ENCODE measurements around the gene GASK1A. TPM values are rescaled to one million over a fixed set of nuclear protein-coding genes. Genes with fewer than 3 reads are reported as not detected.
A peak's percentile ranks its signal among the peaks of the same experiment; 100 is the strongest.

The GASK1A gene
- total RNA-seq, 1 experiment from 2014 or later, result 5.4 TPM

DNA sequence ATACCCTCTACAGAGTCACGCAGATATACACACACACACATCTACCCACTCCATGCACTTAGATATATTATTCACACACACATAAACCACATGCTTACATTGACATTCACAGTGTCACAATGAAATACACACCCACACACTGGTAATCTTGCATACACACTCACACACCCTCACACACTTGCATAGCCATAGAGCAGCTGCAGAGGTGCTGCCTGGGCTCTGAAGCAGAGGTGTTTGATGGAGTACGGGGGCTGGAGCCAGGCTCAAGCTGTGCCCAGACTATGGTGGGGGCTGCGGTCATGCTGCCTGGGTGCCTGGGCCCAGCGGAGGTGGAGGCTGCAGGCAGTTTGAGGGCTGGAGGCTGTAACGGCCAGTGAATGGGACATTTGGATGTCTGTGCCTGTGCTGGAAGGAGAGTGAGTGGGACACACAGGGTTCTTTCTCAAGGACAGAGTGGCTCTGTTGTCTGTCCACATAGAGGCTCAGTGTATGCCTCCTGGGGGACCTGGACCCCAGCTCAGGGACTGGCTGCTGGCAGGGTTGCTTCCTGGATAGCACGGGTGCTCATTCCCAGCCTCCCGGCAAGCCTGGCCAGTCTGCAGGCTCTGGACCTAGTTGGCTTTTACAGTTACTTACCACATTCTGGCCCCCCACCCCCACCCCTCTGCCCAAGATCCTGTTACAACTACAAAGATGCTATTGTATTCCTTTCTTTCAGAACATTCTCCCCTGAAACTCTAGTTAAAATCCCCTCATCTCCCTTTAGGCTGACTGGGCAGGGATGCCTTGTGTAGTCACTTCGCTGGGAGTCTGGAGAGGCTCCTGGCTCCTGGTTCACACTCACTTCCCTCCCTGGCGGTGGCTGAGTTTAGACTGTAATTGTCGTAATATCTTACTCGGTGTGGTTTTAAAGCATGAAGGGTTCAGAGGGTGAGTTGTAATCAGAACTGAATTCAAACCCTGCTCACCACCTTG, 12.5 kb downstream of the GASK1A start:
- no peak overlapping the region for H2BK20ac ChIP-seq (ENCODE audit: low read depth, low read length, poor library complexity, severe bottlenecking)
- no peak overlapping the region for H3K4me2 ChIP-seq (ENCODE audit: insufficient read depth, insufficient read length, low read length)
- H3K4ac ChIP-seq (ENCODE audit: low read depth, low read length), result no peak overlapping the region
- H4K8ac ChIP-seq (replicated peaks; ENCODE audit: insufficient read length, low read depth, low read length), result no peak overlapping the region
- no peak overlapping the region for H2AFZ ChIP-seq (ENCODE audit: low read length)
- no peak overlapping the region for H3K14ac ChIP-seq (ENCODE audit: insufficient read depth, low read length)
- H3K27me3 ChIP-seq (ENCODE audit: insufficient read depth, low read length), result no peaks in the 10 kb centered on the region
- H4K91ac ChIP-seq (ENCODE audit: insufficient read length, low read depth, low read length), result no peak overlapping the region
- peaks cover 2% of the 10 kb centered on the region for H3K4me1 ChIP-seq (ENCODE audit: insufficient read depth, low read length)
- TF ChIP-seq, protein P1, sequence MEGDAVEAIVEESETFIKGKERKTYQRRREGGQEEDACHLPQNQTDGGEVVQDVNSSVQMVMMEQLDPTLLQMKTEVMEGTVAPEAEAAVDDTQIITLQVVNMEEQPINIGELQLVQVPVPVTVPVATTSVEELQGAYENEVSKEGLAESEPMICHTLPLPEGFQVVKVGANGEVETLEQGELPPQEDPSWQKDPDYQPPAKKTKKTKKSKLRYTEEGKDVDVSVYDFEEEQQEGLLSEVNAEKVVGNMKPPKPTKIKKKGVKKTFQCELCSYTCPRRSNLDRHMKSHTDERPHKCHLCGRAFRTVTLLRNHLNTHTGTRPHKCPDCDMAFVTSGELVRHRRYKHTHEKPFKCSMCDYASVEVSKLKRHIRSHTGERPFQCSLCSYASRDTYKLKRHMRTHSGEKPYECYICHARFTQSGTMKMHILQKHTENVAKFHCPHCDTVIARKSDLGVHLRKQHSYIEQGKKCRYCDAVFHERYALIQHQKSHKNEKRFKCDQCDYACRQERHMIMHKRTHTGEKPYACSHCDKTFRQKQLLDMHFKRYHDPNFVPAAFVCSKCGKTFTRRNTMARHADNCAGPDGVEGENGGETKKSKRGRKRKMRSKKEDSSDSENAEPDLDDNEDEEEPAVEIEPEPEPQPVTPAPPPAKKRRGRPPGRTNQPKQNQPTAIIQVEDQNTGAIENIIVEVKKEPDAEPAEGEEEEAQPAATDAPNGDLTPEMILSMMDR (conservative IDR thresholded peaks at IDR 0.05), result no peak
- H3K27ac ChIP-seq (ENCODE audit: insufficient read length, low read depth, low read length), result no peak overlapping the region
- no peak overlapping the region for H3K56ac ChIP-seq (ENCODE audit: insufficient read length, low read depth, low read length)
- no peaks in the 10 kb centered on the region for H3K79me2 ChIP-seq (ENCODE audit: insufficient read depth, low read length)
- no peak overlapping the region for H3K23ac ChIP-seq (ENCODE audit: insufficient read length, low read depth, low read length)
- no peak overlapping the region for H3K18ac ChIP-seq (ENCODE audit: insufficient read length, low read depth, low read length)
- no peak overlapping the region for H2BK12ac ChIP-seq (ENCODE audit: insufficient read length, low read depth, low read length)
- H2BK120ac ChIP-seq (ENCODE audit: low read depth, low read length, poor library complexity, severe bottlenecking), result no peak overlapping the region
- H3T11ph ChIP-seq (ENCODE audit: low read length), result no peak overlapping the region
- no peak overlapping the region for H2AK5ac ChIP-seq (ENCODE audit: insufficient read length, low read length)
- no peaks in the 10 kb centered on the region; the same call in 1 of the 2 replicates for H3K27me3 Mint-ChIP-seq (ENCODE audit: low read depth)
- peaks cover 46 to 50% of the 10 kb centered on the region in 2 experiments for H3K4me1 Mint-ChIP-seq
- no peaks in the 10 kb centered on the region for H3K9me3 ChIP-seq (ENCODE audit: control insufficient read depth, low read depth, low read length)
- no peak overlapping the region for H3K9ac ChIP-seq (ENCODE audit: extremely low read depth, insufficient read length, low read length)
- no peak overlapping the region for H3K4me3 Mint-ChIP-seq
- no peak overlapping the region for H2BK5ac ChIP-seq (ENCODE audit: insufficient read length, low read length)
- no peak overlapping the region for H2BK15ac ChIP-seq (ENCODE audit: low read depth, low read length)
- H3K36me3 Mint-ChIP-seq (ENCODE audit: insufficient read depth in 1 of 3, low read depth in 3 of 3), result no peaks in the 10 kb centered on the region
- no peak for DNase-seq
- no peaks in the 10 kb centered on the region for H3K9me3 Mint-ChIP-seq
- H3K27ac Mint-ChIP-seq, result peak overlapping the region; percentile 7 to 88 (median 50); a peak in 4 of 7 replicates
- H4K20me1 ChIP-seq (ENCODE audit: control insufficient read depth, insufficient read depth, insufficient read length), result no peaks in the 10 kb centered on the region
- no CpG with 5 or more reads among the region's 11 CpGs for WGBS (ENCODE audit: extremely low coverage, insufficient read length, low lambda C conversion rate)
- H3K79me1 ChIP-seq (ENCODE audit: insufficient read depth, low read depth, low read length, poor library complexity, severe bottlenecking), result no peaks in the 10 kb centered on the region
- no peak overlapping the region for H4K5ac ChIP-seq (ENCODE audit: insufficient read length, low read depth, low read length)
- H3K23me2 ChIP-seq (ENCODE audit: insufficient read length, low read depth, low read length, poor library complexity, severe bottlenecking), result no peaks in the 10 kb centered on the region

Measured in H9 (cell line).